Thyroid gland (tissue), 4 donors: ENCODE measurements around the gene OPRM1. TPM values are rescaled to one million over a fixed set of nuclear protein-coding genes. Genes with fewer than 3 reads are reported as not detected.

Experiments used
- DNase-seq, 2 donors: peaks; one replicate each; pipeline ENCODE4 v3.0.0-alpha.2; 2019
- H3K27ac ChIP-seq, 3 donors: fragments of 200-600 bp; sonication (generic); 1 replicate in 2 of 3; 2 replicates in 1 of 3; pipeline ENCODE4 v1.5.1; 2016 to 2019; ENCODE audit warnings: mild to moderate bottlenecking in 1 of 3, moderate library complexity in 1 of 3
- H3K27me3 ChIP-seq: fragments of 200-600 bp; sonication (generic); one replicate; pipeline ENCODE4 v1.5.1; 2019
- H3K36me3 ChIP-seq, 2 donors: fragments of 200-600 bp; sonication (generic); one replicate each; pipeline ENCODE4 v1.5.1; 2016 to 2019
- H3K4me1 ChIP-seq, 2 donors: fragments of 200-600 bp; sonication (generic); one replicate each; pipeline ENCODE4 v1.5.1; 2017 to 2019
- H3K4me3 ChIP-seq, 3 donors: fragments of 200-600 bp; sonication (generic); replicated peaks in 1 of 3; 1 replicate in 2 of 3; 2 replicates in 1 of 3; pipeline ENCODE4 v1.5.1; 2016; ENCODE audit warnings: mild to moderate bottlenecking in 1 of 3
- H3K9me3 ChIP-seq: fragments of 200-600 bp; sonication (generic); one replicate; pipeline ENCODE4 v1.5.1; 2017
- CTCF ChIP-seq, 6 experiments: fragments of 200-600 bp in 3 of 6; fragments of 450-650 bp in 3 of 6; sonication (generic) in 3 of 6; IDR thresholded peaks; one replicate each; pipeline ENCODE4 v1.5.1; 2016 to 2019; ENCODE audit warnings: antibody characterized with exemption in 6 of 6, mild to moderate bottlenecking in 2 of 6, inconsistent platforms in 1 of 6, moderate library complexity in 1 of 6
- POLR2A ChIP-seq, 2 donors: fragments of 450-650 bp; IDR thresholded peaks; one replicate each; pipeline ENCODE4 v1.6.1; 2017; ENCODE audit warnings: antibody characterized with exemption in 2 of 2, mild to moderate bottlenecking in 2 of 2, moderate library complexity in 1 of 2
- WGBS, 2 donors: methylation state at CpG; one replicate each; pipeline ENCODE4 v1.1.5; 2017; 5-methylcytosine and 5-hydroxymethylcytosine counted together
- intact Hi-C: fragments of 100-400 bp; cut with DNase I; formaldehyde crosslinking; loops from one replicate; pipeline ENCODE4 v1.15.1; 2023
- total RNA-seq, 4 donors: library from RNA; depleted of rRNA; stranded (reverse); fragments of >200 nt; gene quantifications; one replicate each; pipeline ENCODE4 v1.2.3, GENCODE V29; 2016

OPRM1 gene
- total RNA-seq, 4 donors from 2014 or later: not detected

GRCh38 chr6:154202339-154202738 is 163.3 kb downstream of the OPRM1 start:
- H3K27ac ChIP-seq: no peak overlapping the region
- H3K27me3 ChIP-seq: no peaks in the 10 kb centered on the region
- H3K9me3 ChIP-seq: no peaks in the 10 kb centered on the region
- TF ChIP-seq POLR2A (IDR thresholded peaks at IDR 0.05): no peak
- no peak for TF ChIP-seq CTCF (IDR thresholded peaks at IDR 0.05)
- H3K4me3 ChIP-seq: no peak overlapping the region
- intact Hi-C loops: no loop called here
- no peak for DNase-seq
- H3K4me1 ChIP-seq: peaks cover 3 to 6% of the 10 kb centered on the region in 2 donors
- peaks cover 0 to 9% of the 10 kb centered on the region in 2 donors for H3K36me3 ChIP-seq
- WGBS, 2 donors: 80 to 82% methylated on average over 3 of the region's 3 CpGs

- Histone ChIP-seq H3K27me3 (no peaks in the 10 kb centered on the region), H3K4me3 (no peak overlapping the region), H3K27ac (no peak overlapping the region), H3K4me1 (no peaks in the 10 kb centered on the region), H3K36me3 (peaks cover 0 to 9% of the 10 kb centered on the region in 2 donors), H3K9me3 (no peaks in the 10 kb centered on the region)
- DNase-seq: no peak
- 91 to 95% methylated on average over 6 of the region's 6 CpGs for WGBS, 2 donors
- no peak for TF ChIP-seq POLR2A (IDR thresholded peaks at IDR 0.05)
- TF ChIP-seq CTCF (IDR thresholded peaks at IDR 0.05): no peak
- intact Hi-C loops: no loop called here
These were observed 163.9 kb downstream of the OPRM1 start for GRCh38 chr6:154202958-154203357.

GRCh38 chr6:154206141-154206540 is 167.1 kb downstream of the OPRM1 start:
- TF ChIP-seq CTCF (IDR thresholded peaks at IDR 0.05) (no peak), POLR2A (IDR thresholded peaks at IDR 0.05) (no peak)
- no peaks in the 10 kb centered on the region for H3K9me3 ChIP-seq
- no peak overlapping the region for H3K4me3 ChIP-seq
- DNase-seq: no peak
- H3K36me3 ChIP-seq: no peaks in the 10 kb centered on the region
- H3K4me1 ChIP-seq: peaks cover 0 to 4% of the 10 kb centered on the region in 2 donors
- 92 to 94% methylated on average over 2 of the region's 2 CpGs for WGBS, 2 donors
- intact Hi-C loops: no loop called here
- no peak overlapping the region for H3K27ac ChIP-seq
- H3K27me3 ChIP-seq: no peaks in the 10 kb centered on the region

- Histone ChIP-seq H3K27me3 (no peaks in the 10 kb centered on the region), H3K9me3 (no peaks in the 10 kb centered on the region), H3K36me3 (peaks cover 0 to under 1% of the 10 kb centered on the region in 2 donors), H3K4me1 (peaks cover 0 to 4% of the 10 kb centered on the region in 2 donors), H3K27ac (peak overlapping the region in 1 of 3 donors; percentile 34), H3K4me3 (no peak overlapping the region)
- no peak for DNase-seq
- TF ChIP-seq POLR2A (IDR thresholded peaks at IDR 0.05) (no peak), CTCF (IDR thresholded peaks at IDR 0.05) (no peak)
- intact Hi-C loops: no loop called here
- 70% methylated on average over 4 of the region's 4 CpGs for WGBS, 2 donors
These were observed 168.0 kb downstream of the OPRM1 start for GRCh38 chr6:154206996-154207395.

GRCh38 chr6:154209555-154209954 is 170.5 kb downstream of the OPRM1 start:
- peak overlapping the region in 1 of 3 donors; percentile 52 for H3K27ac ChIP-seq
- peaks cover 0 to 7% of the 10 kb centered on the region in 2 donors for H3K36me3 ChIP-seq
- 62 to 64% methylated on average over 3 of the region's 3 CpGs for WGBS, 2 donors
- intact Hi-C loops: no loop called here
- H3K27me3 ChIP-seq: no peaks in the 10 kb centered on the region
- H3K4me1 ChIP-seq: peaks cover 0 to 4% of the 10 kb centered on the region in 2 donors
- no peak for DNase-seq
- H3K4me3 ChIP-seq: no peak overlapping the region
- H3K9me3 ChIP-seq: no peaks in the 10 kb centered on the region
- TF ChIP-seq POLR2A (IDR thresholded peaks at IDR 0.05): no peak
- TF ChIP-seq CTCF (IDR thresholded peaks at IDR 0.05): no peak
